Measurements from ENCODE around the gene RASSF4.

The RASSF4 gene

GRCh38 chr10:45015590-45015989 lies 56.0 kb downstream of the RASSF4 start:
- DNase-seq: no peak

DNA sequence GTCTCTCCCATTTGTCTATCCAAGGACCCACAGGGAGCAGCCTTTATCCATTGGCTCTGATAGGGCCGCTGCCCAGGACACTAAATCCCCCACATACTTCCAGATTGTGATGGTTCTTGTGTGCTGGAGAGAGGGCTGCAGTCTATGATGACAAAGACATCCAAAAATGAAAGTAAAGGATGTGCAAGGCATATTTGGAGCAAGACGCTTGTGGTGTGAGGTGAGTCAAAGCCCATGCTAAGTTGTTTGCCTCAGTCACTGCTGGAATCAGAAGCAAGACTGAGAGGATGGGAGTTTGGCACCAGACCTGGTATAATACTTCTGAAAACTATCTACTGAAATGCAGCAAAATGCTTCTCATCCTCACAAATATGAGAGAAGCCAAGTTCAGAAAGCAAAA lies 63.8 kb downstream of the RASSF4 start:
- no peak for DNase-seq

- DNase-seq: no peak
These were observed 74.7 kb downstream of the RASSF4 start for GRCh38 chr10:45034301-45034700.

GRCh38 chr10:45035673-45036072 lies 76.1 kb downstream of the RASSF4 start:
- no peak for DNase-seq

DNA sequence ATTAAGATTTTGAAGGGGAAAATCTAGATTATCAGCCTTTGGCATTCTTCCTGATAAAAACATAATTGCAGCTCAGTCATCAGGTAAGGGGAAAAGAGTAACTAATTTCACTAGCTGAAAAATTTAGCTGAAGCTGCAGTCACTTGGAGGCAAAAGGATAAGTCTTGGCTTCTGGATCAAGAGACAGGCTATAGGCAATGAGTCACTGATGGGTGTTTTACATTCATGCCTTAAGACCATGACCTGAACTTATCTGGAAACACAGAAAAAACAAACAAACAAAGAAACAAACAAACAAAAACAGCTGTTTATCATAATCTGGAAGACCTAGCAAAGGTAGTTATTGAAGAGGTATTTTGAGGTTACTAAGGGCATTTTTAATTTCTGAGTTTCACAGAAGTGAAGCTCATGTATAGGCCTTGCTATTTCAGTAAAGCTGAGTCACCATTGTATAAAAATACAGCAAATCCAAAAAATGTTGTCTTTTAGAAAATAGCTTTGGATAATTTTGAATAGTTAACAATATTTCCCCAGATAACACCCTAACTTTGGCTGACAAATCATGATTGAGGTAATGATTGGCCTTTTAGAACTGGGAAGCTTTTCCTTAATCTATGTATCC lies 81.4 kb downstream of the RASSF4 start:
- no peak for DNase-seq

DNA sequence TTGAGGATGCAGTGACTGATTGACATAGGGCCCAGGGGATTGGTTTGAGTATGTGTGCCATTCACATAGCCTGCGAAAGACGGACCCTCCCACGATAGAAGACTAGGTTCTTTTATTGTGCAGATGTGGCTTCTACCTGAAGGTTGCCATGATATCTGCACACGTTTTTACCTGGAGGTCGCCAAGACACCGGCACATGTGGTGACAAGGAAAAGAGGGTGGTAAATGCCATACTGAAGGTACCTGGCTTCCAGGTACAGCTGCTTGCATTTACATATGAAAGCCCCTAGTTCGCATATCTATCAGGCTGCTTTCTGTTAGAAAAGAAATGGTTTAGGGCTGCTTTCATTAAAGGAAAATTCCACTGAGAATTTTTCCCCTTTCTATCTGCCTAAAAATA lies 84.7 kb downstream of the RASSF4 start:
- no peak for DNase-seq
